ENCODE results near the gene COX5A.

COX5A gene

DNA sequence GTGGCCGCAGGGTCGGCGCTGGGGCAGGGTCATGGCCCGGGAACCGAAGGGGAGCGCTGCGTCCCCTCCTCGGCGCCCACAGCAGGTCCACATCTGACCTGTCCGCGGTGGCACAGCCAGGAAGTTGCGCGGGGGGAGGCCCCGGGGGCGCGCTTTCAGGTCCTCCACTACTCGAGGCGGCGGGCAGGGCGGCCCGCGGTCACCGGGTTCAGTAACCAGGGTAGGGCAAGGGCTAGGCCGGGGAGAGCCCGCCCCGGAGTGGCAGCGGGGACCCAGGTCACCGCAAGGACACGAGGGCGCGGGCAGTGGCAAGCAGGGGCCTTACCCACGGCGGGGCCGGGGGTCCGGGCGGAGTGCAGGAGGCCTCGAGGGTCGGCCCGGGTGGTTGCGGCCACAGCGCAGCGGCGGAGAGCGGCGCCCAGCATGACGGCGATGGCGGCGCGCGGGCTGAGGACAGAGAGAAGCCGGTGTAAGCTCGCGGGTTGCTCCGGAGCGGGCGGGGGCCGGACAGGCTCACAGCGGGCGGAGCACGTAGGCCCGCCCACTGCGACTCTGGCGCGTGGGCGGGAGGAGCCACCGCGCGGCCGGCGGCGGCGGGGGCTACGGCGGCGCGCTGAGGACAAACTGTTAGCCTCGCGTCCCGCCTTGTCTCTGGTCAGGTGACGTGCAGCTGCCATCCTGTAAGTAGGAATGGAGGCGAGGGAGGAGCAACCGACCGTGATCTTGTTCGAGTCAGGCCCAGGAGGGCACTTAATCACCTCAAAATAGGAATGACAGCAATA, at the start of gene COX5A:
COX5A (minus strand) TSS at position 484 of the 782 bp plus-strand sequence; CDS start at position 425, 59 bp downstream.
- DNase-seq, result peak; percentile 97

- peak; percentile 52 for DNase-seq
These were observed 45.9 kb upstream of the COX5A start for GRCh38 chr15:74983725-74984231.

GRCh38 chr15:74982183-74982582, 44.3 kb upstream of the COX5A start:
- DNase-seq, result no peak

GRCh38 chr15:74978503-74978902, 40.6 kb upstream of the COX5A start:
- peak; percentile 81 for DNase-seq

- no peak for DNase-seq
These were observed 40.2 kb upstream of the COX5A start for GRCh38 chr15:74978077-74978476.

- DNase-seq, result no peak
These were observed 39.7 kb upstream of the COX5A start for GRCh38 chr15:74977599-74977998.

DNA sequence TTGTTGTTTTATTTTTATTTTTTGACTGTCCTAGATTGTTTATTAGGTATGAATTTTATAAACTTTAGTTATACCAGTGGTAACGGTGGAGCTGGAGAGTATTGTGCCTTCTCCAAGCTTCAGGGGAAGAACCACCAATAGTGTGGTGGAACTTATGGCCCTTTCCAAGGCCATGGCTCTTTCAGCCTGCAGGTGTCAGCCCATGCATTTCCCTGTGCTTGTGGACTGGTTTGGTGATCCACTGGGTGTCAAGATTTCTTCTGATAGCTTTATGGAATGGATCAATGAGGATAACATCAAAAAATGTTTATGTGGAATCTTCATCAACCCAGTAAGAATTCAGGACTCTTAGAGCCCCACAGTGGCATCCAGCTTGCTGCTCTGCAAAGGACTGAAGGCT, 38.3 kb upstream of the COX5A start:
- DNase-seq, result no peak

- no peak for DNase-seq
These were observed 29.8 kb upstream of the COX5A start for GRCh38 chr15:74967670-74968069.

DNA sequence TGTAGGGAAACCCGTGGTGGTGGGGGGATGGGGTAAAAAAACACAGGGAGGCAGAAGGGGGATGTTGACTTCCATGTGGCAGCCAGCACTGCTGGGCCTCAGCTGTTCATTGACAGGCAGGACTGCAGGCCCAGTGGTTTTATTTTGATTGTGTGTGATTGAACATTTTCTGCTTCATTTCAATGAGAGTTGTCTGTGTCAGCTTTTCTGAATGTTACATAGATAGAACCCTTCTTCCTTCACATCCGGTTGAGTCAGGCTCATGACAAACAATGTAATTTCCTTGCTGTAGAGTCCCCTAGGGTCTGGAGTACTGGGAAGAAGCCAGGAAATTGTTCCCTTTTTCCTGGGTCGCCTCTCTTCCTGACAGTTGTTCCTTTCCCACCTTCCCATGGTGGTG, 26.9 kb upstream of the COX5A start:
- peak; percentile 57 for DNase-seq

- DNase-seq, result no peak
These were observed 25.3 kb upstream of the COX5A start for GRCh38 chr15:74963213-74963612.

GRCh38 chr15:74962671-74963070, 24.8 kb upstream of the COX5A start:
- DNase-seq, result no peak

- no peak for DNase-seq
These were observed 24.3 kb upstream of the COX5A start for GRCh38 chr15:74962219-74962618.

GRCh38 chr15:74961616-74962015, 23.7 kb upstream of the COX5A start:
- peak; percentile 51 for DNase-seq

- peak; percentile 64 for DNase-seq
These were observed 23.2 kb upstream of the COX5A start for GRCh38 chr15:74960995-74961588.

GRCh38 chr15:74960286-74960685, 22.4 kb upstream of the COX5A start:
- peak; percentile 20 for DNase-seq

- DNase-seq, result no peak
These were observed 21.7 kb upstream of the COX5A start for GRCh38 chr15:74959586-74959939.

- DNase-seq, result no peak
These were observed 21.2 kb upstream of the COX5A start for GRCh38 chr15:74958908-74959585.

- DNase-seq, result peak; percentile 72
These were observed 20.5 kb upstream of the COX5A start for GRCh38 chr15:74958320-74958907.

DNA sequence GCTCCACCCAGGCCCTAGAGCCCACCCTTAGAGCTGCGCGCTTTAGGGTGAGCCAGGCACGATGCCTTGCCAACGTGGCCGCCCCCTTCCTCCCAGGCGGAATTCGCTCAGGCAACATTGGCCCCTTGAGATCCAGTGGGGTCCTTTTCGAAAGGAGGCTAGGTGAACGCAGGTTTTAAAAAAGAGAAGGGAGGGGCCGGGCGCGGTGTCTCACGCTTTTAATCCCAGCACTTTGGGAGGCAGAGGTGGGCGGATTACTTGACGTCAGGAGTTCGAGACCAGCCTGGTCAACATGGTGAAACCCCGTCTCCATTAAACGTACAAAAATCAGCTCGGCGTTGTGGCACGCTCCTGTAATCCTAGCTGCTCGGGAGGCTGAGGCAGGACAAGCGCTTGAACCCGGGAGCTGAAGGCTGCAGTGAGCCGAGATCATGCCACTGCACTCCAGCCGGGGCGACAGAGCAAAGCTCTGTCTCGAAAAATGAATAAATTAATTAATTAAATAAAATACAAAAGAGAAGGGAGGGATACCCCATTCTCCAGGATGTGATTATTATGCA, 19.7 kb upstream of the COX5A start:
- no peak for DNase-seq

DNA sequence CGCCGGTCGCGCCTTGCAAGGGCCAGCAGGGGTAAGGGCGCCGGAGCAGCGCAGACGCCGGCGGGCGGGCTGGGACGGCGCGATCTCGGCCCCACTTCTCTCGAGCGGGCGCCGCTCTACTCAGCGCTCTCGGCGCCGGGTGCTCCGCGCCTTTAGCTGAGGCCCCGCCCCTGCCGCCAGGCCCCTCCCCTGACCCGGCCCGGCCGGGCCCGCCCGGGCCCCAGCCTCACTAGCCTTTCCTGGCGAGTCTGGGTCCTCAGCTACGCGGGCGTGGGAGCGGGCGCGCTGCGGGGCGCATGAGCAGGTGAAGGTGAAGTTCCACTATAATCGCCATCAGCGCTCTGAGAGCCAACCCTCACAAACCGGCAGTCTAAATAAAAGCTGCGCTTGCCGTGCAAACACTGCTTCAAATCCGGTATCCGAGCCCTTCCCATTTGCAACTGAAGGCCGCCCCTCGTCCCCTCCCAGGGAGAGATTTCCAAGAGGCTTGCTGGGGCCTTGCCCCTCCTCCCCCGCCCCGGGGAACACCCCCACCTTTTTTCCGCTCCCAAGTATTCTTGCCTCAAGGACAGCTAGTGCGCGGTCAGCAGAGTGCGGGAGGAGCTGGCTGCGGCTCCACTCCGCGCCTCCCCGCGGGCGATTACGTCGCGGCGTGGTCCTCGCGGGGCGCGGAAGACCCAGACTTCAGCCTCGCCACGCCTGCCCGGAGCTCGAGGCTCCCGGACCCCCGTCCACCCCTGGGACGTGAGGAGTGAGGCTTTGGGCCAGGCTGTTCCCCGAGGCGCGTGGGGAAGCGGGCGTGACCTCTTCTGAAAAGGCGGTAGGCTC, 19.0 kb upstream of the COX5A start, which contains the start of gene RPP25:
RPP25 (minus strand) TSS at position 125 of the 828 bp plus-strand sequence. CDS start 189 bp downstream, outside the sequence.
- DNase-seq, result peak; percentile 95

DNA sequence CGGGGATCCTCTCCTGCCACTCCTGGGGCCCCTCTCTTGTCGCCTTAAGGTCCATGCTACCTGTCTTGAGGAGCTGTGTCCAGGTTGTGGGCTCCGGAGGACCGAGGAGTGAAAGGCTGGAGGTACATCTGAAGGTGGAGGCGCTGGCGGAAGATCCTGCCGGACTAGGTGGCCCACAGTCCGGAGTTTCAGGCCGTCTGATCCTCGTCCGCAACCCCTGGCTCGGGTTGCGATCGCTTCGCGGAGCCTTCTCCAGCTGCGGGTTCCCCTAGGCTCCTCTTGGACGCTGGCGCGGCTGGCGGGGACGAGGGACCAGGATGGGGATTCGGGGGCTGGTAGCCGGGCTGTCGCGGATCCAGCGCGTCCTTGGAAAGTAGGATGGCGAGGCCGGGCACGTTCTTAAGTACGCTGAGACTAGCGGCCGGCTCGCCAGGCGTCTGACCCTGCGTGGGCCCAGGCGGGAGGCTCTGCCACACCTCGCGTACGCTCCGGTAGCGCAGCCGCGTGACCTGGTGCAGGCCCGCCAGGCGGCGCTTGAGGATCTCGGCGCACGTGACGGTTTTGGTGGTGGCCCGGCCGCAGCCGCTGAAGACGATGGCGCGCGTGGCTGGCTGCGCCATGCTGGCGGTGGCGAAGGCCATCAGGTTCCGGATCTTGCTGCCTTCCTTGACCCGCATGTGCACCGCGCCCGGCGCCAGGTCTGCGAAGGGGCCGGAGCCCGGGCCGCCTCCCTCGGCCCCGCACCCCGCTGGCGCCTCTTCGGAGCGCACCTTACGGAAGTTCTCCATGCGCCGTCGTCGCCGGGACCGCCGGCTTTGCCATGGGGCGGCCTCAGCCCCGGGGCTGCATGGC, 18.1 kb upstream of the COX5A start:
- DNase-seq, result peak; percentile 89

Measured in DMS53 (cell line).